Sciatic nerve (tissue), 2 donors: ENCODE data around the gene DENND4C. TPM values are rescaled to one million over a fixed set of nuclear protein-coding genes. Genes with fewer than 3 reads are reported as not detected.
"Not testable (repeated sequence)": the region's sequence is repeated elsewhere in the genome, so short reads cannot be mapped to it uniquely, and the experiment has no call there.

Experiments used
- ATAC-seq: fragments of 200-7000 bp; cut with Tn5 transposase; one replicate; pipeline ENCODE4 v1.9.1; 2020; ENCODE audit warnings: mild to moderate bottlenecking, moderate library complexity
- DNase-seq: peaks from one replicate; pipeline ENCODE4 v3.0.0-alpha.2; 2020; ENCODE audit warnings: low spot score
- intact Hi-C: fragments of 100-400 bp; cut with DNase I; formaldehyde crosslinking; loops from one replicate; pipeline ENCODE4 v1.14.2; 2022
- total RNA-seq: library from RNA; stranded (reverse); fragmentation: NEBNext Ultra II Directional; extraction: Animal tissue kit (Norgen Biotek cat#: 25700); gene quantifications from one replicate; pipeline ENCODE4 v1.2.1, GENCODE V29; 2021
- donor health status: DM: no; HTN: no; CAD: no.
- donor health status: DM: no; HTN: no; CAD: no.

Gene DENND4C
- total RNA-seq, 1 donor from 2014 or later: 78.2 TPM

DNA sequence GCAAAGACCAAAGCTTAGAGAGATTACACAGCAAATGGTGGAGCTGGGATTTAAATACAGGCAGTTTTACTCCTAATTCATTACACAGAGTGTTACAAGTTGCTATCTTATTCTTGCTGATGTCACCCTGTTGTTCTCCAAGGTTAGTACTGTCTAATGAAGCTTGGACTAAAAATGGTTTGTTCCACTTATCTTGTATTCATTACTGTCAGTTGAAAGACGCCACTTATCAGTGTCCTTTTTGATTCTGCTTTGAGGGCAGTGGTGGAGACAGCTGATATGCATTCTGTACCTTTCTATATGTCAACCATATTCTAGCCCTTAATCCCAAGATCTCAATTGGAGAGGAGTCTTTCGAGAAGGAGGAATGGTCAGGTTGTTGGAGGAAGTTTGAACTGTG is 14.0 kb upstream of the DENND4C start:
- DNase-seq (no peak), ATAC-seq (no peak)
- intact Hi-C loops: no loop called here

DNA sequence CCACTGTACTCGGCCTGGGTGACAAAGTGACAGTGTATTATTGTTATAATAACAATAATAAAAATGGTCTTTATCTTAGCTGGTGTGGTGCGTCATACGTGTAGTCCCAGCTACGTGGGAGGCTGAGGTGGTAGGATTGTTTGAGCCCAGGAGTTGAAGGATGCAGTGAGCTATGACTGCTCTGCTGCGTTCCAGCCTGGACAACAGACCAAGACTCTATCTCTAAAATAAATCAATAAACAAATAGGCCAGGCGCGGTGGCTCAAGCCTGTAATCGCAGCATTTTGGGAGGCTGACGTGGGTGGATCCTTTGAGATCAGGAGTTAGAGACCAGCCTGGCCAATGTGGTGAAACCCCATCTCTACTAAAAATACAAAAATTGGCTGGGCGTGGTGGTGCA is 9.2 kb upstream of the DENND4C start:
- intact Hi-C loops: no loop called here
- DNase-seq (no peak), ATAC-seq (no peak)

DNA sequence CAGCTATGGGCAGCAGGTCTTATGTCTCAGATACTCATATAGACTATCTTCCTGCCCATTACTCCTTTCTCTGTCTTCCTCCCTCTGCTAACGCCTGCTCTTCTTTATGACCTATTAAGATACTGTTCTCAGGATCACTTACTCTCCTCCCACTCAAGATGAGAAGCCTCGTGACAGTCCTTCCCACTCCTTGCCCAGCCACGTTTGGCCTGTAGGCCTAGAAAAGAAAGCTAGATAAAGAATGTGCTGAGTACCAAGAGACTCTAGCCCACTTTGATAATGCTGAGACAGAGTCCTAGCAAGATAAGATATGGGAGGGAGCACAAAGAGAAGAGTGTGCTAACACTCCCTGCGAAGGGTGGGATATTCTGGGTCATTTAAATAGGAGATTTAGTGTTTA is 6.8 kb upstream of the DENND4C start:
- ATAC-seq (no peak), DNase-seq (no peak)
- intact Hi-C loops: no loop called here

DNA sequence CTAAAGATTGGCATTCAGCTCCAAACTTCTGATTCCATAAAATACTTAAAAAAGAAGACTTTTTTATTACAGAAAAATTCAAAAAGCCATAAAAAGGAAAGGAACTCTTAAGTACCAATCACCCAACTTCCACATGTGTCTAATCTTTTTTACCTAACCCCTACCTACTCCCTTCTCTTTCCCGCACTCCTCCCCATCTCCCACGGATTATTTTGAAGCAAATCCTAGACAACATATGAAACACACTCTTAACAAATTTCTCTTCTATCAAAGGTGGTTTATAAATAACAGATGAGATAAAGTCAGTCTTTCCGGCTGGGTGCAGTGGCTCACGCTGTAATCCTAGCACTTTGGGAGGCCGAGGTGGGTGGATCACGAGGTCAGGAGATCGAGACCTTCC is 5.9 kb upstream of the DENND4C start:
- intact Hi-C loops: no loop called here
- DNase-seq (no peak), ATAC-seq (no peak)

GRCh38 chr9:19229595-19230354 is 718 bp upstream of the DENND4C start:
- DNase-seq: peak; percentile 86
- intact Hi-C loops: no loop called here

GRCh38 chr9:19231126-19231903 is 822 bp downstream of the DENND4C start:
- intact Hi-C loops: no loop called here
- DNase-seq (no peak), ATAC-seq (peak; percentile 11)

More at GRCh38 chr9:19229595-19230354, 718 bp upstream of the DENND4C start:
- ATAC-seq: peak; percentile 65

GRCh38 chr9:19231904-19232822 is 1.7 kb downstream of the DENND4C start:
- intact Hi-C loops: no loop called here
- no peak for ATAC-seq
- no peak for DNase-seq

DNA sequence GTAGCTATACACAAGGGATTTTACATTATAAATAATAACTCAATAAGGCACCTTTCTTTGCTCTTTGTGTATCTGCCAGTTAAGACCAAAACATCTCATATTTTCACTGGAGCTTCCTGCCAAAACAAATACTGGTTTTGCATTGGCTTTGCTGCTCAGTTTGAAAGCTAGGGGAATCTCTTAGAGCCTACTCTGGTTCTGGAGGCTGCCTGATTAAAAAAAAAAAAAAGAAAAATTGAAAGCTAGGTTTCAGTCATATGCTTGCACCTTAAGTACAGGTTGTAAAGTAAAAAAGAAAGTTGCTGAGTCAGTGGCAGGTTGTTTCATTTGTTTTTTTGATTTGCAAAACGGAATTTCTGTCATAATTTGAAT is 2.3 kb downstream of the DENND4C start:
- ATAC-seq: no peak
- intact Hi-C loops: no loop called here
- DNase-seq: no peak

DNA sequence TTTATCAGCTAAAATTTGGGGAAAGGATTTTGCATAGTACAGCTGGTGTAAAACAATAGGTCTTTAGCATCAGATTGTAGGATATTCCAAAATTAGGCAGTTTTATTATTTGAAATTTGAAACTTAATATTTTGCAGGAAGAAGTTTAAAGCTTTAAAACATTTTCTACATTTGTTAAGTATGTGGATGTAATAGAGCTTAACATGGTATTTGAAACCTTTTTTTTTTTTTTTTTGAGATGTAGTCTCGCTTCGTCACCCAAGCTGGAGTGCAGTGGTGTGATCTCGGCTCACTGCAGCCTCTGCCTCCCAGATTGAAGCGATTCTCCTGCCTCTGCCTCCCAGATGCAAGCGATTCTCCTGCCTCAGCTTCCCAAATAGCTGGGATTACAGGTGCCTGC is 2.9 kb downstream of the DENND4C start:
- ATAC-seq (no peak), DNase-seq (no peak)
- intact Hi-C loops: no loop called here

DNA sequence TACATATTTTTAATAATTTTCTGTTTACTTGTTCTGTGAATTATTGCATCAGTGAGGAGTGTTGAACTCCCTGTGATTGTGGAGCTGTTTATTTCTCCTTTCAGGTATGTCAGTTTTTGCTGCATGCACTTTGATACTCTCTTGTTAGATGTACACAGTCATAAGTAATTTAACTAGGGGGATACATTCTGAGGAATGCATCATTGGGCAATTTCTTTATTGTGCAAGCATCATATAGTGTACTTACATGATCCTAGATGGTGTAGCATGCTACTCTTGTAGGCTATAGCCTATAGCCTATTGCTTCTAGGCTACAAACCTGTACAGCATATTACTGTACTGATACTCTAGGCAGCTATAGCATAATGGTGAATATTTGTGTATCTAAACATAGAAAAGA is 9.5 kb downstream of the DENND4C start:
- no peak for DNase-seq
- intact Hi-C loops: no loop called here
- ATAC-seq: no peak

GRCh38 chr9:19241728-19242127 is 11.2 kb downstream of the DENND4C start:
- DNase-seq: no peak
- no peak for ATAC-seq
- intact Hi-C loops: no loop called here

- intact Hi-C loops: no loop called here
- no peak for ATAC-seq
- DNase-seq: no peak
Observed at GRCh38 chr9:19243366-19244033, 13.0 kb downstream of the DENND4C start.

DNA sequence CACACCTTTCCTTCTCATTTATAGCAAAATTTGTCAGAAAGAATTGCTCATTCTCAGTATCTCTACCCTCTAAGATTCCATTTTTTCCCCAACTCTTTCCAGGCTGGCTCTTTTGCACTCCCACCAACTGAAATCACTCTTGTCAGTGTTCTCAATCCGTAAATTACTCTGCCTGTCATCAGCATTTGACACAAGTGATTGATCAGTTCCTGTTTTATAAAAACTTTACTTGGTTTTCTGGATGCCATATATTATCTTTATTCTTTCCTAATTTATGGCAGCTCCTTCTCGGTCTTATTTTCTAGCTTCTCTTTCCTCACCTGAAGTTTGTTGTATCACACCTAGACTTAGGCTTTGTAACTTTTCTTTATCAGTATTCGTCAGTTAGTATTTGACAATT is 16.4 kb downstream of the DENND4C start:
- intact Hi-C loops: no loop called here
- DNase-seq (no peak), ATAC-seq (no peak)

- intact Hi-C loops: no loop called here
- DNase-seq (no peak), ATAC-seq (no peak)
Observed at GRCh38 chr9:19247420-19247819, 16.9 kb downstream of the DENND4C start.

GRCh38 chr9:19250346-19250745 is 19.9 kb downstream of the DENND4C start:
- intact Hi-C loops, DNase-seq, ATAC-seq: not testable (repeated sequence)

GRCh38 chr9:19251203-19251602 is 20.7 kb downstream of the DENND4C start:
- intact Hi-C loops, DNase-seq, ATAC-seq: not testable (repeated sequence)

DNA sequence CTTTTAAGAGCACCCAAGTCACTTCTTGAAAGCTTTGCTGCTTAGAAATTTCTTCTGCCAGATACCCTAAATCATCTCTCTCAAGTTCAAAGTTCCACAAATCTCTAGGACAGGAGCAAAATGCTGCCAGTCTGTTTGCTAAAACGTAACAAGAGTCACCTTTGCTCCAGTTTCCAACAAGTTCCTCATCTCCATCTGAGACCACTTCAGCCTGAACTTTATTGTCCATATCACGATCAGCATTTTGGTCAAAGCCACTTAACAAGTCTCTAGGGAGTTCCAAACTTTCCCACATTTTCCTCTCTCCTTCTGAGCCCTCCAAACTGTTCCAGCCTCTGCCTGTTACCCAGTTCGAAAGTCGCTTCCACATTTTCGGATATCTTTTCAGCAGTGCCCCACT is 21.1 kb downstream of the DENND4C start:
- ATAC-seq, intact Hi-C loops, DNase-seq: not testable (repeated sequence)

DNA sequence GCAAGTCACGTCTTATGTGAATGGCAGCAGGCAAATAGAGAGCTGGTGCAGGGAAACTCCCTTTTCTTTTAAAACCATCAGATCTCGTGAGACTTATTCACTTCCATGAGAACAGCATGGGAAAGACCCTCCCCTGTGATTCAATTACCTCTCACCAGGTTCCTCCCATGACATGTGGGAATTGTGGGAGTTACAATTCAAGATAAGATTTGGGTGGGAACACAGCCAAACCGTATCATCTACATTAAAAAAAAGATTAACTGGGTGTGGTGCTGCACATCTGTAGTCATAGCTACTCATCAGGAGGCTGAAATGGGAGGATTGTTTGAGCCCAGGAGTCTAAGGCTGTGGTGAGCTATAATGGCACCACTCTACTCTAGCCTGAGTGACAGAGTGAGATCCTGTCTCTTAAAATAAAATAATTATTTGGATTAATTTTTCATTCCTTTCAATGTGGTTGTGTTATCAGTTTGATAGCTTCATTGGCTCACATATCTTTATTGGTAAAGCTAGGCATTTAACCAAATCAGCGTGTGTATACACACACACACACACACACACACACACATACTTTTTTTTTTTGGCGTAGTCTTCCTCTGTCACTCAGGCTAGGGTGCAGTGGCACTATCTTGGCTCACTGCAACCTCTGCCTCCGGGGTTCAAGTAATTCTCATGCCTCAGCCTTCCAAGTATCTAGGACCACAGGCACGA is 21.8 kb downstream of the DENND4C start:
- no peak for DNase-seq
- ATAC-seq: no peak
- intact Hi-C loops: no loop called here
